ENCODE results near the gene HMCN2.

DNA sequence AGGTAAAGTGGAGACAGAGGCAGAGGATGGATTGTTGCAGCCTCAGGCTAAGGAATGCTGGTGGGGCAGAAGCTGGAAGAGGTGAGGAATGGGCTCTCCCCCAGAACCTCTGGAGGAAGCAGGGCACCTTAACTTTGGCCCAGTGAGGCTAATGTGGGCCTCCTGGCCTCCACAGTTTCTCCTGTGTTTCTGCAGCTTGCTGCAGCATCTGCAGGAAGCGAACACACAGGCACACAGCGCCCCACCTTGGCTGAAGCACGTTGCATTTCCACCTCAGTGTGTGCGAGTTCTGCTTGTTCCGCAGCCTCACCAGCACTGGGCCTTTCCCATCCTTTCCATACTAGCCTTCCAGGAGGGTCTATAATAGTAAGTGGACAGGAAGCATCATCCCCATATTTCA, 152.0 kb downstream of the HMCN2 start:
- TF ChIP-seq EZH2 (IDR thresholded peaks at IDR 0.05; ENCODE audit: low read depth) = no peak
- TF ChIP-seq, protein P1, sequence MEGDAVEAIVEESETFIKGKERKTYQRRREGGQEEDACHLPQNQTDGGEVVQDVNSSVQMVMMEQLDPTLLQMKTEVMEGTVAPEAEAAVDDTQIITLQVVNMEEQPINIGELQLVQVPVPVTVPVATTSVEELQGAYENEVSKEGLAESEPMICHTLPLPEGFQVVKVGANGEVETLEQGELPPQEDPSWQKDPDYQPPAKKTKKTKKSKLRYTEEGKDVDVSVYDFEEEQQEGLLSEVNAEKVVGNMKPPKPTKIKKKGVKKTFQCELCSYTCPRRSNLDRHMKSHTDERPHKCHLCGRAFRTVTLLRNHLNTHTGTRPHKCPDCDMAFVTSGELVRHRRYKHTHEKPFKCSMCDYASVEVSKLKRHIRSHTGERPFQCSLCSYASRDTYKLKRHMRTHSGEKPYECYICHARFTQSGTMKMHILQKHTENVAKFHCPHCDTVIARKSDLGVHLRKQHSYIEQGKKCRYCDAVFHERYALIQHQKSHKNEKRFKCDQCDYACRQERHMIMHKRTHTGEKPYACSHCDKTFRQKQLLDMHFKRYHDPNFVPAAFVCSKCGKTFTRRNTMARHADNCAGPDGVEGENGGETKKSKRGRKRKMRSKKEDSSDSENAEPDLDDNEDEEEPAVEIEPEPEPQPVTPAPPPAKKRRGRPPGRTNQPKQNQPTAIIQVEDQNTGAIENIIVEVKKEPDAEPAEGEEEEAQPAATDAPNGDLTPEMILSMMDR (conservative IDR thresholded peaks at IDR 0.05) = 0 out of 2 replicates have a peak, but pooled peaks have one; percentile 29
